ENCODE measurements around the gene B4GALT5.
"Not testable (repeated sequence)": the region's sequence is repeated elsewhere in the genome, so short reads cannot be mapped to it uniquely, and the experiment has no call there.

Gene B4GALT5

GRCh38 chr20:49727894-49728885, 14.5 kb upstream of the B4GALT5 start:
- no peak for DNase-seq

GRCh38 chr20:49727478-49727877, 13.8 kb upstream of the B4GALT5 start:
- DNase-seq = no peak

GRCh38 chr20:49725694-49726093, 12.0 kb upstream of the B4GALT5 start:
- no peak for DNase-seq

- DNase-seq = not testable (repeated sequence)
These were observed 11.5 kb upstream of the B4GALT5 start for GRCh38 chr20:49725224-49725606.

- DNase-seq = no peak
These were observed 10.9 kb upstream of the B4GALT5 start for GRCh38 chr20:49724408-49725223.

GRCh38 chr20:49723758-49724157, 10.1 kb upstream of the B4GALT5 start:
- not testable (repeated sequence) for DNase-seq

- not testable (repeated sequence) for DNase-seq
These were observed 7.6 kb upstream of the B4GALT5 start for GRCh38 chr20:49721326-49721725.

- no peak for DNase-seq
These were observed 1.8 kb upstream of the B4GALT5 start for GRCh38 chr20:49715466-49715865.

- no peak for DNase-seq
These were observed 504 bp downstream of the B4GALT5 start for GRCh38 chr20:49712996-49713752.

GRCh38 chr20:49712646-49712995, 1.1 kb downstream of the B4GALT5 start:
- DNase-seq = no peak

GRCh38 chr20:49712118-49712517, 1.6 kb downstream of the B4GALT5 start:
- DNase-seq = no peak

- no peak for DNase-seq
These were observed 2.1 kb downstream of the B4GALT5 start for GRCh38 chr20:49711667-49711987.

- no peak for DNase-seq
These were observed 2.6 kb downstream of the B4GALT5 start for GRCh38 chr20:49710971-49711666.

GRCh38 chr20:49707118-49707517, 6.6 kb downstream of the B4GALT5 start:
- DNase-seq = no peak

GRCh38 chr20:49706630-49707091, 7.0 kb downstream of the B4GALT5 start:
- no peak for DNase-seq

GRCh38 chr20:49705893-49706292, 7.8 kb downstream of the B4GALT5 start:
- not testable (repeated sequence) for DNase-seq

GRCh38 chr20:49705358-49705757, 8.3 kb downstream of the B4GALT5 start:
- no peak for DNase-seq

- no peak for DNase-seq
These were observed 8.7 kb downstream of the B4GALT5 start for GRCh38 chr20:49704932-49705336.

- DNase-seq = no peak
These were observed 11.8 kb downstream of the B4GALT5 start for GRCh38 chr20:49701916-49702315.

GRCh38 chr20:49701241-49701790, 12.4 kb downstream of the B4GALT5 start:
- DNase-seq = no peak

- peak; percentile 18 for DNase-seq
These were observed 13.1 kb downstream of the B4GALT5 start for GRCh38 chr20:49700411-49701185.
